ENCODE data around the gene ARHGEF10L.

ARHGEF10L gene

DNA sequence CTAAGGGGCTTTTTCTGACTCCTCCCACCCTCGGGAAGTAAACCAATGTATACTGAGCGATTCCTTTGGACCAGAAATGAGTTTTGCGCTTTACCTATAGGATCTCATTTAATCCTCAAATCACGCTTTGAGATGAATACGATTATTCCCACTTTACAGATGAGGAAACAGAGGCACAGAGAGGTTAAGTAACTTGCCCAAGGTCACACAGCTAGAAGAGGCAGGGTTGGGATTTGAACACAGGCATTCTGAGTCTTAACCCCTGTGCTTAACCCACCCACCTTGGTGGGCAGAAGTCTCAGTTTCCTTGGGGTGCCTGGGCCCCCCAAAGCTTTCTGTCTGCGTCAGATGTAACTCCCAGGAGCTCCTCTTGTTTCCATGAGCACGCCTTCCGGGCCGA is 129.8 kb downstream of the ARHGEF10L start:
- Histone ChIP-seq H3K36me3 (ENCODE audit: control insufficient read depth, low read length) (no peaks in the 10 kb centered on the region), H4K20me1 (ENCODE audit: control insufficient read depth, insufficient read depth, low read depth, low read length) (no peaks in the 10 kb centered on the region)

DNA sequence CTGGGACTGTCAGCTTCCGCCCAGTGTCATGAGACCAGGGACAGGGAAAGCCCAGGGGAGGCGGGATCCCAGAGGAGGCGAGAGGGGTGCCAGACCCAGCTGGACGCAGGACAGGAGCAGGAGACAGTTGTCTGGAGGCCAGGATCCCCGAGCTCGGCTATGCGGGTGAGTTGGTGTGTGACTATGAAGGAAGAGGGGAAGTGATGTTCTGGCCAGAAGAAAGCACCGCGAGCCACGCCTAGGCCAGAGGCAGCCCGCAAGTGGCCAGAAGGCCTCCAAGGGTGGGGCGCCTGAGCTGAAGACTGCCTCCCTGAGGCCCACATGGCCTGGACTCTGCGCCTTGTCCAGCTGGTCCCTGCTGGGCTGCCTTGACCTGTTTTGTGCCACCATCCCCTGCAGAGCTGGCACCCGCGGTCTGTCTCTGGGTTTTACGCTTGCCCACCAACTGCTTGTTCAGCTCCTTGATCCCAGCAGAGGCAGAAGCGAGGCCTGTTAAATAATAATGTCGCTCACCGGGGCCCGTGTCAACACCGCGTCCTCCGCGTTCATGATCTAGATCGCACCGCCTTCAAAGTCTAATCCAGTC is 130.5 kb downstream of the ARHGEF10L start:
- no peaks in the 10 kb centered on the region for H3F3A ChIP-seq (ENCODE audit: control insufficient read depth, insufficient read depth)
- no peak overlapping the region for H3K27ac ChIP-seq (ENCODE audit: low read depth, low read length)
- H3K79me2 ChIP-seq (ENCODE audit: control insufficient read depth, low read length) = no peaks in the 10 kb centered on the region
- H3K36me3 ChIP-seq (ENCODE audit: control insufficient read depth, low read length) = no peaks in the 10 kb centered on the region
- H3K4me1 ChIP-seq (ENCODE audit: control insufficient read depth, low read length) = no peaks in the 10 kb centered on the region
- no peaks in the 10 kb centered on the region for H3K9me3 ChIP-seq (ENCODE audit: control insufficient read depth, insufficient read depth, low read length)
- H3K4me2 ChIP-seq (ENCODE audit: low read length) = no peak overlapping the region
- H3K27me3 ChIP-seq (ENCODE audit: control insufficient read depth, low read length) = no peaks in the 10 kb centered on the region
- TF ChIP-seq EZH2phosphoT487 (IDR thresholded peaks at IDR 0.05; ENCODE audit: borderline replicate concordance, low read length) = no peak
- TF ChIP-seq, protein P1, sequence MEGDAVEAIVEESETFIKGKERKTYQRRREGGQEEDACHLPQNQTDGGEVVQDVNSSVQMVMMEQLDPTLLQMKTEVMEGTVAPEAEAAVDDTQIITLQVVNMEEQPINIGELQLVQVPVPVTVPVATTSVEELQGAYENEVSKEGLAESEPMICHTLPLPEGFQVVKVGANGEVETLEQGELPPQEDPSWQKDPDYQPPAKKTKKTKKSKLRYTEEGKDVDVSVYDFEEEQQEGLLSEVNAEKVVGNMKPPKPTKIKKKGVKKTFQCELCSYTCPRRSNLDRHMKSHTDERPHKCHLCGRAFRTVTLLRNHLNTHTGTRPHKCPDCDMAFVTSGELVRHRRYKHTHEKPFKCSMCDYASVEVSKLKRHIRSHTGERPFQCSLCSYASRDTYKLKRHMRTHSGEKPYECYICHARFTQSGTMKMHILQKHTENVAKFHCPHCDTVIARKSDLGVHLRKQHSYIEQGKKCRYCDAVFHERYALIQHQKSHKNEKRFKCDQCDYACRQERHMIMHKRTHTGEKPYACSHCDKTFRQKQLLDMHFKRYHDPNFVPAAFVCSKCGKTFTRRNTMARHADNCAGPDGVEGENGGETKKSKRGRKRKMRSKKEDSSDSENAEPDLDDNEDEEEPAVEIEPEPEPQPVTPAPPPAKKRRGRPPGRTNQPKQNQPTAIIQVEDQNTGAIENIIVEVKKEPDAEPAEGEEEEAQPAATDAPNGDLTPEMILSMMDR (IDR thresholded peaks at IDR 0.05; ENCODE audit: low read depth, low read length, poor library complexity, severe bottlenecking) = no peak
- H3K9me2 ChIP-seq (replicated peaks; ENCODE audit: control insufficient read depth, low read length) = no peaks in the 10 kb centered on the region
- H3K4me3 ChIP-seq (ENCODE audit: low read length) = no peak overlapping the region
- H4K20me1 ChIP-seq (ENCODE audit: control insufficient read depth, insufficient read depth, low read depth, low read length) = no peaks in the 10 kb centered on the region

More for the DNA sequence above, 129.8 kb downstream of the ARHGEF10L start:
- Histone ChIP-seq H3K4me1 (ENCODE audit: control insufficient read depth, low read length) (no peaks in the 10 kb centered on the region), H3K9me2 (replicated peaks; ENCODE audit: control insufficient read depth, low read length) (no peaks in the 10 kb centered on the region), H3K79me2 (ENCODE audit: control insufficient read depth, low read length) (no peaks in the 10 kb centered on the region), H3K4me3 (ENCODE audit: low read length) (no peak overlapping the region), H3K27me3 (ENCODE audit: control insufficient read depth, low read length) (no peaks in the 10 kb centered on the region), H3K27ac (ENCODE audit: low read depth, low read length) (no peak overlapping the region), H3K4me2 (ENCODE audit: low read length) (no peak overlapping the region), H3F3A (ENCODE audit: control insufficient read depth, insufficient read depth) (no peaks in the 10 kb centered on the region), H3K9me3 (ENCODE audit: control insufficient read depth, insufficient read depth, low read length) (no peaks in the 10 kb centered on the region)
- TF ChIP-seq, protein P1 (IDR thresholded peaks at IDR 0.05; ENCODE audit: low read depth, low read length, poor library complexity, severe bottlenecking) = no peak
- no peak for TF ChIP-seq EZH2phosphoT487 (IDR thresholded peaks at IDR 0.05; ENCODE audit: borderline replicate concordance, low read length)

DNA sequence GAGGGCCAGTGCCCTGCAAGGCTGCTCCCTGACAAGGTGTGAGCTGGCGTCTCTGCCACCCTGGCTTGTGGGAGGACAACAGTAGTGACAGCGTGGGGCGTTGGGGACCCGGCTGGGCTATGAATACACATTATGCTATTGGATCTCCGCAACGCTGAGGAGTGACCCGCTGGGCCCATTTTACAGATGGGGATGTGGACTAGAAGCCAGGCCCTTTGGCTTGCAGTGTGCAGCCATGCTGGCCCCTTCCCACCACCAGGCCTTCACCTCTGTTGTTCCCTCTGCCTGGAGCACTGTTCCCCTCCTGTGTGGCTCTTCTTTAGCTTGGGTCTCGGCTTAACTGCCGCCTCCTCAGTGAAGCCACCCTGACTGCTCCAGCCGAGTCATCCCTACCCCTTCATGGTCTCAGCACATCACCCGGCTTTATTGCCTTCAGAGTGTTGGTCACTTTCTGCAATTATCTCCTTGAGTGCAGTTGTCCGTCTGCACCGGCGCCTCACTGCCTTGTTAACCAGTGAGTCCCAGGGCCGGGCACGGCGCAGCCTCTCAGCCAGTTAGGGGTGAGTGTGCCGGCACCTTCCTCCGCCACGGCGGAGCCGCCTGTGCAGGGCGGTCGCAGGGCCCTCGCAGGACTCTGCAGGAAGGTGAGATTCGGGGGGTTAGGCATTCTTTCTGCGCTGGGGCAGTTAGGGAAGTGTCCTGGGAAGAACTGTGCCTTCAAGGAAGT is 131.3 kb downstream of the ARHGEF10L start:
- Histone ChIP-seq H3K79me2 (ENCODE audit: control insufficient read depth, low read length) (no peaks in the 10 kb centered on the region), H3K4me3 (ENCODE audit: low read length) (no peak overlapping the region), H3K9me3 (ENCODE audit: control insufficient read depth, insufficient read depth, low read length) (peaks cover 3% of the 10 kb centered on the region; the same call in 1 of the 2 replicates), H3K4me1 (ENCODE audit: control insufficient read depth, low read length) (no peaks in the 10 kb centered on the region), H3K27me3 (ENCODE audit: control insufficient read depth, low read length) (no peaks in the 10 kb centered on the region), H3F3A (ENCODE audit: control insufficient read depth, insufficient read depth) (no peaks in the 10 kb centered on the region), H3K27ac (ENCODE audit: low read depth, low read length) (no peak overlapping the region), H3K36me3 (ENCODE audit: control insufficient read depth, low read length) (no peaks in the 10 kb centered on the region), H3K9me2 (replicated peaks; ENCODE audit: control insufficient read depth, low read length) (no peaks in the 10 kb centered on the region), H3K4me2 (ENCODE audit: low read length) (no peak overlapping the region), H4K20me1 (ENCODE audit: control insufficient read depth, insufficient read depth, low read depth, low read length) (no peaks in the 10 kb centered on the region)
- no peak for TF ChIP-seq EZH2phosphoT487 (IDR thresholded peaks at IDR 0.05; ENCODE audit: borderline replicate concordance, low read length)
- TF ChIP-seq, protein P1 (IDR thresholded peaks at IDR 0.05; ENCODE audit: low read depth, low read length, poor library complexity, severe bottlenecking) = no peak

All from DOHH2 (cell line).